A673 (cell line): ENCODE data around the gene JAGN1. TPM values are rescaled to one million over a fixed set of nuclear protein-coding genes. Genes with fewer than 3 reads are reported as not detected.

Experiments used
- BruUV-seq: library from RNA; stranded (reverse); fragments of 400-500 nt; replicated peaks from 2 replicates; lab custom pipeline; 2021; lab: Mats Ljungman, UMichigan
- CTCF ChIA-PET: fragments of 300-600 bp; sonication (Branson Sonifier 250); formaldehyde crosslinking; loops from one replicate; lab custom pipeline; 2022; ENCODE audit warnings: antibody characterized with exemption; lab: Charles Lee
- POLR2A ChIA-PET: fragments of 300-600 bp; sonication (Branson Sonifier 250); formaldehyde crosslinking; loops from one replicate; lab custom pipeline; 2022; ENCODE audit warnings: antibody characterized with exemption; ENCODE audit not compliant: low non-redundant PET; lab: Charles Lee
- DNase-seq: peaks from one replicate; pipeline ENCODE4 v3.0.0-alpha.2; 2015; ENCODE audit warnings: low spot score
- H3K27ac ChIP-seq: fragments of 200-600 bp; sonication (generic); 2 replicates; pipeline ENCODE4 v1.5.1; 2016; ENCODE audit warnings: mixed run types, low read depth, mild to moderate bottlenecking, mixed read lengths, antibody characterized with exemption, low read length; ENCODE audit not compliant: poor library complexity, severe bottlenecking
- H3K27me3 ChIP-seq: fragments of 200-600 bp; sonication (generic); replicated peaks from 2 replicates; pipeline ENCODE4 v1.6.1; 2017; ENCODE audit warnings: mixed run types, low read depth, mild to moderate bottlenecking, mixed read lengths, antibody characterized with exemption, low read length; ENCODE audit not compliant: insufficient read depth, poor library complexity
- H3K36me3 ChIP-seq: fragments of 200-600 bp; sonication (generic); 2 replicates; pipeline ENCODE4 v1.6.1; 2016; ENCODE audit warnings: mixed run types, mild to moderate bottlenecking, mixed read lengths, antibody characterized with exemption, low read length; ENCODE audit not compliant: insufficient read depth, poor library complexity, severe bottlenecking
- H3K4me1 ChIP-seq: fragments of 200-600 bp; sonication (generic); 2 replicates; pipeline ENCODE4 v1.6.1; 2017; ENCODE audit warnings: mixed run types, mild to moderate bottlenecking, mixed read lengths, antibody characterized with exemption, low read length; ENCODE audit not compliant: insufficient read depth, poor library complexity, severe bottlenecking
- H3K4me3 ChIP-seq: fragments of 200-600 bp; sonication (generic); 2 replicates; pipeline ENCODE4 v1.5.1; 2016; ENCODE audit warnings: low read depth, mixed run types, mild to moderate bottlenecking, mixed read lengths, low read length; ENCODE audit not compliant: poor library complexity, severe bottlenecking
- H3K9me3 ChIP-seq: fragments of 200-600 bp; sonication (generic); 2 replicates; pipeline ENCODE4 v1.6.1; 2016; ENCODE audit warnings: mixed run types, low read depth, mild to moderate bottlenecking, mixed read lengths, antibody characterized with exemption, low read length; ENCODE audit not compliant: poor library complexity, severe bottlenecking
- EZH2 ChIP-seq: fragments of 200-600 bp; sonication (generic); IDR thresholded peaks from 2 replicates; pipeline ENCODE4 v1.6.1; 2017; ENCODE audit warnings: borderline replicate concordance, low read depth, mild to moderate bottlenecking, mixed read lengths, antibody characterized with exemption, low read length; ENCODE audit not compliant: poor library complexity, severe bottlenecking
- intact Hi-C: fragments of 100-400 bp; cut with micrococcal nuclease; formaldehyde crosslinking; loops from one replicate; pipeline ENCODE4 v1.10.0; 2022; ENCODE audit not compliant: unreplicated experiment
- total RNA-seq: library from RNA; stranded (reverse); gene quantifications from 2 replicates; pipeline ENCODE4 v1.2.3, GENCODE V29; 2021
- TF ChIP-seq, protein P1 (sequence below): fragments of 300-800, 200-600 bp; sonication (generic); conservative IDR thresholded peaks from 2 replicates; pipeline ENCODE4 v1.5.1; 2017; ENCODE audit warnings: low read depth, mild to moderate bottlenecking, antibody characterized with exemption, low read length, moderate library complexity, mixed read lengths

The JAGN1 gene
- total RNA-seq, 1 experiment from 2014 or later: 38.1 TPM

DNA sequence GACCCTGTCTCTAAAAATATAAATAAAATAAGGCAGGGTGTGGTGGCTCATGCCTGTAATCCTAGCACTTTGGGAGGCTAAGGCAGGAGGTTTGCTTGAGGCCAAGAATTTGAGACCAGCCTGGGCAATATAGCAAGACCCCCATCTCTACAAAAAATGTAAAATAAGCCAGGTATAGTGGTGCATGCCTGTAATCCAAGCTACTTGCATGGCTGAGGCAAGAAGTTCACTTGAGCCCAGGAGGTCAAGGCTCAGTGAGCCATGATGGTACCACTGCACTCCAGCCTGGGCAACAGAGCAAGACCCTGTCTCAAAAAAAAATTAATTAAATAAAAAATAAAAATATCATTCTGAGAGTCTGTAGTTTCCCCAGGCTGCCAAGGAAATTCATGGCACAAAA is 4.1 kb upstream of the JAGN1 start:
- no peak for DNase-seq
- Histone ChIP-seq H3K4me1 (peaks cover 1% of the 10 kb centered on the region), H3K27me3 (no peaks in the 10 kb centered on the region), H3K36me3 (no peaks in the 10 kb centered on the region), H3K9me3 (no peaks in the 10 kb centered on the region), H3K27ac (no peak overlapping the region), H3K4me3 (no peak overlapping the region)
- POLR2A ChIA-PET: no interaction called here
- BruUV-seq: no TSS peak
- intact Hi-C loops: no loop called here
- CTCF ChIA-PET: no interaction called here
- TF ChIP-seq, protein P1, sequence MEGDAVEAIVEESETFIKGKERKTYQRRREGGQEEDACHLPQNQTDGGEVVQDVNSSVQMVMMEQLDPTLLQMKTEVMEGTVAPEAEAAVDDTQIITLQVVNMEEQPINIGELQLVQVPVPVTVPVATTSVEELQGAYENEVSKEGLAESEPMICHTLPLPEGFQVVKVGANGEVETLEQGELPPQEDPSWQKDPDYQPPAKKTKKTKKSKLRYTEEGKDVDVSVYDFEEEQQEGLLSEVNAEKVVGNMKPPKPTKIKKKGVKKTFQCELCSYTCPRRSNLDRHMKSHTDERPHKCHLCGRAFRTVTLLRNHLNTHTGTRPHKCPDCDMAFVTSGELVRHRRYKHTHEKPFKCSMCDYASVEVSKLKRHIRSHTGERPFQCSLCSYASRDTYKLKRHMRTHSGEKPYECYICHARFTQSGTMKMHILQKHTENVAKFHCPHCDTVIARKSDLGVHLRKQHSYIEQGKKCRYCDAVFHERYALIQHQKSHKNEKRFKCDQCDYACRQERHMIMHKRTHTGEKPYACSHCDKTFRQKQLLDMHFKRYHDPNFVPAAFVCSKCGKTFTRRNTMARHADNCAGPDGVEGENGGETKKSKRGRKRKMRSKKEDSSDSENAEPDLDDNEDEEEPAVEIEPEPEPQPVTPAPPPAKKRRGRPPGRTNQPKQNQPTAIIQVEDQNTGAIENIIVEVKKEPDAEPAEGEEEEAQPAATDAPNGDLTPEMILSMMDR: no peak
- no peak for TF ChIP-seq EZH2

DNA sequence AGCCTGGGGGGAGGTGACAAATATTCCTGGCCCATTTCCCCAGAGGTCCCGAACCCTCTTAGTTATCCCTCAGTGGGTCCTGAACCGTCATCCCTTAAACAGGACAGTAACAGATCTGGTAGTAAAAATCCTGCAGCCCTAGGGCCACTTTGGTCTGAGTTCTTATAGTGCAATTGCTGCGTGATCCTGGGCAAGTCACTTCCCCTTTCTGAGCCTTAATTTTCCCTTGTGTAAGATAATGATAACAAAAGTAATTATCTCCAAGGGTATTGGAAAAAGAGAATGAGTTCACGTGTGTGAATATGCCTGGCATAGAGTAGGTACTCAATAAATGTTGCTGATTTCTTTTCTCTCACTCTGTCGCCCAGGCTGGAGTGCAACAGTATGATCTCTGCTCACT is 2.9 kb upstream of the JAGN1 start:
- H3K9me3 ChIP-seq: no peaks in the 10 kb centered on the region
- ChIA-PET CTCF (no interaction called here), POLR2A (no interaction called here)
- H3K27me3 ChIP-seq: no peaks in the 10 kb centered on the region
- peaks cover 6% of the 10 kb centered on the region for H3K4me1 ChIP-seq
- intact Hi-C loops: no loop called here
- H3K36me3 ChIP-seq: peaks cover 6% of the 10 kb centered on the region
- BruUV-seq: no TSS peak
- no peak overlapping the region for H3K27ac ChIP-seq
- TF ChIP-seq, protein P1: no peak
- no peak for TF ChIP-seq EZH2
- DNase-seq: no peak
- H3K4me3 ChIP-seq: no peak overlapping the region

DNA sequence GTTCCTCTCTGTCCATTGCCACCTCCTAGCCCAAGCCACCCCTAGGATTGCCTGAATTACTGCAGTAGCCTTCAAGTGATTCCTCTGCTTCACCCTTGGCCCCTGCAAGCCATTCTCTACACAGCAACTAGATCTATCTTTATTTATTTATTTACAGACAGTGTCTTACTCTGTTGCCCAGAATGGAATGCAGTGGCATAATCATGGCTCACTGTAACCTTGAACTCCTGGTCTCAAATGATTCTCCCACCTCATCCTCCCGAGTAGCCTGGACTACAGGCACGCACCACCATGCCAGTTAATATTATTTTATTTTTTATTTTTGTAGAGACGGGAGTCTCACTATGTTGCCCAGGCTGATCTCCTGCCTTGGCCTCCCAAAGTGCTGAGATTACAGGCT is 1.9 kb upstream of the JAGN1 start:
- intact Hi-C loops: no loop called here
- Histone ChIP-seq H3K4me1 (peaks cover 6% of the 10 kb centered on the region), H3K27ac (no peak overlapping the region), H3K9me3 (no peaks in the 10 kb centered on the region), H3K27me3 (no peaks in the 10 kb centered on the region), H3K4me3 (no peak overlapping the region), H3K36me3 (peaks cover 17% of the 10 kb centered on the region)
- BruUV-seq: no TSS peak
- ChIA-PET POLR2A (no interaction called here), CTCF (interaction anchor here (1.1 kb wide), 1 partner anchor 58 kb away, joined by 3 read pairs; no protein-coding TSS in a partner anchor)
- no peak for TF ChIP-seq EZH2
- TF ChIP-seq, protein P1: no peak
- DNase-seq: no peak
